Uterus (tissue), 4 donors: Measurements from ENCODE around the gene DCAF6. TPM values are rescaled to one million over a fixed set of nuclear protein-coding genes. Genes with fewer than 3 reads are reported as not detected.

Experiments
- DNase-seq, 2 donors: peaks; one replicate each; pipeline ENCODE4 v3.0.0-alpha.2; 2019 to 2020
- H3K27ac ChIP-seq, 2 donors: fragments of 200-600 bp; sonication (generic); 1 replicate in 1 of 2; 2 replicates in 1 of 2; pipeline ENCODE4 v1.5.1; 2016 to 2018
- H3K27me3 ChIP-seq, 2 donors: fragments of 200-600 bp; sonication (generic); one replicate each; pipeline ENCODE4 v1.5.1; 2018 to 2019; ENCODE audit warnings: control low read depth in 1 of 2
- H3K36me3 ChIP-seq, 2 donors: fragments of 200-600 bp; sonication (generic); one replicate each; pipeline ENCODE4 v1.5.1; 2019; ENCODE audit warnings: control low read depth in 1 of 2
- H3K4me1 ChIP-seq, 2 donors: fragments of 200-600 bp; sonication (generic); one replicate each; pipeline ENCODE4 v1.5.1; 2018 to 2019; ENCODE audit warnings: control low read depth in 1 of 2
- H3K4me3 ChIP-seq, 2 donors: fragments of 200-600 bp; sonication (generic); 1 replicate in 1 of 2; 2 replicates in 1 of 2; pipeline ENCODE4 v1.5.1; 2018 to 2019; ENCODE audit warnings: mild to moderate bottlenecking in 1 of 2
- H3K9me3 ChIP-seq, 2 donors: fragments of 200-600 bp; sonication (generic); one replicate each; pipeline ENCODE4 v1.5.1; 2019; ENCODE audit warnings: control low read depth in 1 of 2
- POLR2A ChIP-seq, 2 donors: fragments of 450-650 bp; IDR thresholded peaks; one replicate each; pipeline ENCODE4 v1.6.1; 2016; ENCODE audit warnings: antibody characterized with exemption in 2 of 2, mild to moderate bottlenecking in 1 of 2, moderate library complexity in 1 of 2
- intact Hi-C: fragments of 100-400 bp; cut with DNase I; formaldehyde crosslinking; loops from one replicate; pipeline ENCODE4 v1.15.1; 2023; ENCODE audit warnings: low total_unique reads
- total RNA-seq, 4 donors: library from RNA; depleted of rRNA in 3 of 4; stranded (reverse); fragments of >200 nt in 3 of 4; gene quantifications; one replicate each; pipeline versions ENCODE4 v1.1.0 to v1.2.4, GENCODE V29; 2014 to 2023
- TF ChIP-seq, protein P1 (sequence below), 4 experiments: fragments of 200-600 bp in 2 of 4; fragments of 450-650 bp in 2 of 4; sonication (generic) in 2 of 4; IDR thresholded peaks; one replicate each; pipeline ENCODE4 v1.5.1; 2016 to 2019; ENCODE audit warnings: antibody characterized with exemption in 4 of 4, mild to moderate bottlenecking in 2 of 4, moderate library complexity in 1 of 4
- donor health status: DM: yes; HTN: yes; CAD: no.

The DCAF6 gene
- total RNA-seq, 4 donors from 2014 or later = 19.1 to 77.7 (median 44.9) TPM

DNA sequence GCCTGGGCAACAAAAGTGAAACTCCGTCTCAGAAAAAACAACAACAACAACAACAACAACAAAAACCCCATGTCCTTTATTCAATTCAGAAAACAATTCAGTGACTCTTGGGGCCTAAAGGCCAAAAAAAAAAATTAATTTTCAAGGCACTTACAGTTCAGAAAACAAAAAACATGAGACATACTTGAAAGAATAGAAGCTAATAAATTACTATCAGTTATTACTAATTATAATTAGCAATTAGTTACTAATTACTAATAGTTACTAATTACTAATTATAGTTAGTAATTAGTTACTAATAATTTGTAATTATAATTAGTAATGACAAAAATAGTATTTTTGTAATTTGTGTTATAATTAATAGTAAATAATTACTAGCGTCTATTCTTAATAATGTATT lies 57.2 kb downstream of the DCAF6 start:
- intact Hi-C loops = no loop called here
- TF ChIP-seq POLR2A (IDR thresholded peaks at IDR 0.05) = no peak
- TF ChIP-seq, protein P1, sequence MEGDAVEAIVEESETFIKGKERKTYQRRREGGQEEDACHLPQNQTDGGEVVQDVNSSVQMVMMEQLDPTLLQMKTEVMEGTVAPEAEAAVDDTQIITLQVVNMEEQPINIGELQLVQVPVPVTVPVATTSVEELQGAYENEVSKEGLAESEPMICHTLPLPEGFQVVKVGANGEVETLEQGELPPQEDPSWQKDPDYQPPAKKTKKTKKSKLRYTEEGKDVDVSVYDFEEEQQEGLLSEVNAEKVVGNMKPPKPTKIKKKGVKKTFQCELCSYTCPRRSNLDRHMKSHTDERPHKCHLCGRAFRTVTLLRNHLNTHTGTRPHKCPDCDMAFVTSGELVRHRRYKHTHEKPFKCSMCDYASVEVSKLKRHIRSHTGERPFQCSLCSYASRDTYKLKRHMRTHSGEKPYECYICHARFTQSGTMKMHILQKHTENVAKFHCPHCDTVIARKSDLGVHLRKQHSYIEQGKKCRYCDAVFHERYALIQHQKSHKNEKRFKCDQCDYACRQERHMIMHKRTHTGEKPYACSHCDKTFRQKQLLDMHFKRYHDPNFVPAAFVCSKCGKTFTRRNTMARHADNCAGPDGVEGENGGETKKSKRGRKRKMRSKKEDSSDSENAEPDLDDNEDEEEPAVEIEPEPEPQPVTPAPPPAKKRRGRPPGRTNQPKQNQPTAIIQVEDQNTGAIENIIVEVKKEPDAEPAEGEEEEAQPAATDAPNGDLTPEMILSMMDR (IDR thresholded peaks at IDR 0.05) = no peak

DNA sequence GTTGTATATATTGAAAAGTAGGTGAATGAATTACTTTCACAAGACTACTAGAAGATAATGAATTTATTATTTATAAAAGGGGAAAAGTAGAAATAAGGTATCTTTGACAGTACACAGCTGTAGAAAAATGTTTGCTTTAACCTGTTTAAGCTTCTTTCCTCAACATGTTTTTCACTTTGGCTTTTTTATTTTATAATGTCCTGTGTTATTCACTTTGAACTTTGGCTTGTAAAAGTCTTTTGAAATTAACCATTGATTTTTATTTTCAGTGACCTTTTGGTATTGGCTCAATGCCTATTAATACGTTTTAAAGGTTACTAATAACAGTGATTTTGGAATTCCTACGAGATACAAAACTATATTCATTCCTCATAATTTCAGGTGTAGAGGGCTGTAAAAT lies 58.1 kb downstream of the DCAF6 start:
- TF ChIP-seq, protein P1 (IDR thresholded peaks at IDR 0.05) = no peak
- no peak for TF ChIP-seq POLR2A (IDR thresholded peaks at IDR 0.05)

More for the DNA sequence above, 57.2 kb downstream of the DCAF6 start:
- no peaks in the 10 kb centered on the region for H3K9me3 ChIP-seq
- no peaks in the 10 kb centered on the region for H3K27me3 ChIP-seq
- H3K4me3 ChIP-seq = no peak overlapping the region
- no peak overlapping the region for H3K27ac ChIP-seq
- no peaks in the 10 kb centered on the region for H3K4me1 ChIP-seq
- H3K36me3 ChIP-seq = no peaks in the 10 kb centered on the region
- no peak for DNase-seq

DNA sequence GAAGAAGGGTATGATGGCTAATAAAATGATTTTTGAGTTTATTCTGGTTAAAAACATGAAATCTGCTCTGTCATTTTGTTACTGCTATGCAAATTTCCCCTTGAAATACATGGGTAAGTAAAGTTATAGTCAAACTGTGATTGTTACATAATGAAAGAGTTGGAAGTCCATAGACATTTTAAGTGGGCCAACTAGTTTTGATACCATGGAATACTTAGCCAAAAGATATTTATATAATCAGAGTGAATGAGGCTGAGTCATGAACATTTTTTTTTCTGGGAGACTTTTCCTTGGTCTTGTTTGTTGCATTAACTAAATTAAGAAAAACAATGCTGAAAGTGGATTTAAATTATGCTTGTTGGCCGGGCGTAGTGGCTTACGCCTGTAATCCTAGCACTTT lies 58.6 kb downstream of the DCAF6 start:
- intact Hi-C loops = no loop called here
- Histone ChIP-seq H3K27me3 (no peaks in the 10 kb centered on the region), H3K4me3 (no peak overlapping the region), H3K9me3 (no peaks in the 10 kb centered on the region), H3K27ac (no peak overlapping the region), H3K4me1 (no peaks in the 10 kb centered on the region), H3K36me3 (no peaks in the 10 kb centered on the region)
- TF ChIP-seq, protein P1 (IDR thresholded peaks at IDR 0.05) = no peak
- no peak for TF ChIP-seq POLR2A (IDR thresholded peaks at IDR 0.05)
- no peak for DNase-seq

More for the DNA sequence above, 58.1 kb downstream of the DCAF6 start:
- Histone ChIP-seq H3K27ac (no peak overlapping the region), H3K27me3 (no peaks in the 10 kb centered on the region), H3K4me3 (no peak overlapping the region), H3K4me1 (no peaks in the 10 kb centered on the region), H3K9me3 (no peaks in the 10 kb centered on the region), H3K36me3 (no peaks in the 10 kb centered on the region)
- no peak for DNase-seq
- intact Hi-C loops = no loop called here

DNA sequence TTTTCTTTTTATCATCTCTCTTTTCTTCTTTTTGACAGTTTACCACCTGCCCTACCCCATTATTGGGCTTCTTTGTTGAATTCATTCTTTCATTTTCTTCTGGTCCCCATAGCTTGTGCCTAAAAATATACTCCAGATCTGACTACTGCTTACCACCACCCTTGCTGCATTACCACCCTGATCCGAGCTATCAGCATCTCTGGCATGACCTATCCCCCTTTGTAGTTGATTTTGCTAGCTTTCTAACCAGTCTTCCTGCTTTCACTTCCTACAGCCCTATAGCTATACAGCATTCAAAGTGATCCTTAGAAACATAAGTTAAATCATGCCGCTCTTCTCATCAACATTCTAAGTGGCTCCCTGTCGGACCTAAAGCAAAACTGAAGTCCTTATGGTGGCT lies 59.8 kb downstream of the DCAF6 start:
- H3K27ac ChIP-seq = no peak overlapping the region
- TF ChIP-seq, protein P1 (IDR thresholded peaks at IDR 0.05) = no peak
- no peak for TF ChIP-seq POLR2A (IDR thresholded peaks at IDR 0.05)
- H3K9me3 ChIP-seq = no peaks in the 10 kb centered on the region
- no peak overlapping the region for H3K4me3 ChIP-seq
- no peaks in the 10 kb centered on the region for H3K36me3 ChIP-seq
- DNase-seq = no peak
- intact Hi-C loops = no loop called here
- no peaks in the 10 kb centered on the region for H3K4me1 ChIP-seq
- no peaks in the 10 kb centered on the region for H3K27me3 ChIP-seq

DNA sequence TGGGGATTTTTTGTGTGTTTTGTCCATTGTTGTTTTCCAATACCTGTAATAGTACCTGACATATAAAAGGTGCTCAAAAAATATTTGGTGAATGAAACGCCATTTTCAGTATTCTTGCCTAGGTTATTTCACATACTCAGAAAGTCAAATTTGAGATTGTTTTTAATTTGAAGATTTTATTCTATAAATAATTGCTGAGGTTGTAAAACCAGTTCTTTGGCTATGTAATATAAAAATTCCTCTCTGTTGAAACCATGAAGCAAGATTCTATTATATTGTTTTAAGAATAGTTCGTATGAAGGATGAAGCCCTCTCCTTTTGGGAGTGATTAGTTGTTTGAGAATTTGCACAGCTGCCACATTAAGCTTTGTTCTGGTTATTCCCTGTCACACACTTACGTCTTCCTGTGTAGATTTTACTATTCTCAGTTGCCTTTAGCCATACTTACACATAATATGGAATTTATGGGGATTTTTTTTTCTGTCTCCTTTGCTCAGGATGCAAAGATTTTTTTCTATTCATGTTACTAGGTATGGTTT lies 60.6 kb downstream of the DCAF6 start:
- intact Hi-C loops = no loop called here
- H3K27me3 ChIP-seq = no peaks in the 10 kb centered on the region
- no peaks in the 10 kb centered on the region for H3K4me1 ChIP-seq
- H3K4me3 ChIP-seq = no peak overlapping the region
- no peak for DNase-seq
- H3K9me3 ChIP-seq = no peaks in the 10 kb centered on the region
- H3K36me3 ChIP-seq = no peaks in the 10 kb centered on the region
- TF ChIP-seq, protein P1 (IDR thresholded peaks at IDR 0.05) = no peak
- no peak for TF ChIP-seq POLR2A (IDR thresholded peaks at IDR 0.05)
- H3K27ac ChIP-seq = no peak overlapping the region
